GM23248 (cell line): Measurements from ENCODE around the gene SNRPA. TPM values are rescaled to one million over a fixed set of nuclear protein-coding genes. Genes with fewer than 3 reads are reported as not detected.

Experiments
- DNase-seq: peaks from one replicate; pipeline ENCODE4 v3.0.0-alpha.2; 2015
- H2AFZ ChIP-seq: fragments of 200-600 bp; sonication (generic); 2 replicates; pipeline ENCODE4 v1.6.1; 2016; ENCODE audit warnings: antibody characterized with exemption
- H3F3A ChIP-seq: fragments of 200-600 bp; sonication (generic); 2 replicates; pipeline ENCODE4 v1.6.1; 2016; ENCODE audit warnings: mild to moderate bottlenecking, antibody characterized with exemption, mixed run types; ENCODE audit not compliant: insufficient read depth
- H3K27ac ChIP-seq: fragments of 200-600 bp; sonication (generic); 2 replicates; pipeline ENCODE4 v1.5.1; 2016; ENCODE audit warnings: mild to moderate bottlenecking
- H3K27me3 ChIP-seq: fragments of 200-600 bp; sonication (generic); replicated peaks from 2 replicates; pipeline ENCODE4 v1.6.1; 2016; ENCODE audit warnings: mild to moderate bottlenecking; ENCODE audit not compliant: insufficient read depth
- H3K36me3 ChIP-seq: fragments of 200-600 bp; sonication (generic); 2 replicates; pipeline ENCODE4 v1.6.1; 2016; ENCODE audit warnings: low read depth, mild to moderate bottlenecking
- H3K4me1 ChIP-seq: fragments of 200-600 bp; sonication (generic); 2 replicates; pipeline ENCODE4 v1.6.1; 2016; ENCODE audit warnings: mild to moderate bottlenecking; ENCODE audit not compliant: insufficient read depth
- H3K4me2 ChIP-seq: fragments of 200-600 bp; sonication (generic); one replicate; pipeline ENCODE4 v1.6.1; 2016; ENCODE audit warnings: mild to moderate bottlenecking; ENCODE audit not compliant: unreplicated experiment
- H3K4me3 ChIP-seq: fragments of 200-600 bp; sonication (generic); 2 replicates; pipeline ENCODE4 v1.5.1; 2016; ENCODE audit warnings: mild to moderate bottlenecking
- H3K79me2 ChIP-seq: fragments of 200-600 bp; sonication (generic); 2 replicates; pipeline ENCODE4 v1.6.1; 2016; ENCODE audit warnings: mild to moderate bottlenecking; ENCODE audit not compliant: insufficient read depth
- H3K9ac ChIP-seq: fragments of 200-600 bp; sonication (generic); 2 replicates; pipeline ENCODE4 v1.6.1; 2016; ENCODE audit warnings: mild to moderate bottlenecking
- H3K9me2 ChIP-seq: fragments of 200-600 bp; sonication (generic); 2 replicates; pipeline ENCODE4 v1.6.1; 2016; ENCODE audit warnings: mixed run types, mild to moderate bottlenecking, moderate library complexity; ENCODE audit not compliant: insufficient read depth
- H3K9me3 ChIP-seq: fragments of 200-600 bp; sonication (generic); one replicate; pipeline ENCODE4 v1.6.1; 2017; ENCODE audit warnings: low read depth
- H4K20me1 ChIP-seq: fragments of 200-600 bp; sonication (generic); 2 replicates; pipeline ENCODE4 v1.6.0; 2016; ENCODE audit not compliant: insufficient read depth
- EZH2 ChIP-seq: fragments of 200-600 bp; sonication (generic); IDR thresholded peaks from 2 replicates; pipeline ENCODE4 v1.6.1; 2018; ENCODE audit warnings: antibody characterized with exemption, mild to moderate bottlenecking; ENCODE audit not compliant: insufficient read depth, poor library complexity, severe bottlenecking
- EZH2phosphoT487 ChIP-seq: fragments of 200-600 bp; sonication (generic); IDR thresholded peaks from 2 replicates; pipeline ENCODE4 v1.6.1; 2018; ENCODE audit warnings: antibody characterized with exemption, moderate library complexity, mild to moderate bottlenecking, low read depth; ENCODE audit not compliant: insufficient read depth
- WGBS, 2 experiments: methylation state at CpG; one replicate each; pipeline ENCODE4 v1.1.6; 2015 to 2017; ENCODE audit warnings: low lambda C conversion rate in 2 of 2, low coverage in 1 of 2; ENCODE audit errors: missing lambda C conversion rate in 2 of 2; 5-methylcytosine and 5-hydroxymethylcytosine counted together
- in situ Hi-C: fragments of 300-500 bp; cut with MboI; formaldehyde crosslinking; loops from 2 replicates; pipeline ENCODE4 v1.15.0; 2020
- polyA plus RNA-seq: library from polyadenylated mRNA; unstranded; fragments of >200 nt; fragmentation: Nextera tagmentation; extraction: Ambion mirVana; gene quantifications from 2 replicates; pipeline ENCODE4 v1.2.1, GENCODE V29; 2016
- total RNA-seq: library from RNA; depleted of rRNA; stranded (reverse); fragments of >200 nt; shearing (Covaris generic); gene quantifications from 2 replicates; pipeline ENCODE4 v1.2.3, GENCODE V29; 2014

SNRPA gene
- total and polyA plus RNA-seq, 2 experiments from 2014 or later: 30.6 to 58.5 TPM

DNA sequence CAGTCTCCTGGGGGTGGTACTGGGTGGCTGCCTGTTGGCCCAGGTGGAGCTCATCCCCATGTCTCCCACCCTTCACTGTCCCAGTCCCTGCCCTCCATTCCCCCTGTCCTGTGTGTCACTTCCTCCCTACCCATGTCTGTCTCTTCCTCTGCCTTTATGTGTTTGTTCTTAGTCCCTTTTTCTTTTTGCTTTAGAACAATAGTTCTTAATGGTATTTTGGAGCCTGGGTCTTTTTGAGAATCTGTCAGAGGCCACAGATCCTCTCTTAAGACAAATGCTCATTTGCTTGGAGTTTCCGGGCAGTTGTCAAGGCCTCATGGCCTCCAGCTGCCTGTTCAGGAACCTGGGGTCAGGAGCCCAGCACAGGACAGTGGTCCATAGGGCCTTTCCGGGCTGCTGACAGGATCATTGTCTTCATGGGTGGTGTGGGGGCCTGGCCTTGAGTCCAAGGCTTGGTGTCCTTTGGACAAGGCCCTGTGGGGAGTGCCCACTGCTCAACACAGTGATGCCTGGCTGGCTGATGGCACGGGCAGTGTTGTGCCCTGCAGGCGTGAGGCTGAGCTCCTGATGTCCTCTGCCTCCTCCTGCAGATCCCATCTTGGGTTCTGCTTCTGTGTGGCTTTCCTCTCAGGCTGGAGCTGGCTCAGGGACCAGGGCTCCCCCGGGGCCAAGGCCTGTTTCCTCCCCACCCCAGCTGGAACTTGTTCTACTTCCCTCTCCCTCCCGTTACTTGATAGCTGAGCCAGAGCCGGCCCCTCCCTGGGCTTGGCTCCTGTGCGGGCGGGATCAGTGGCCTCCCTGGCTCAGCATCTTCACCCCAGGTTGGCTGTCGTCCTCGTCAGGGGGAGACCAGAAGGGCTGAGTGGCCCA lies 51.5 kb downstream of the SNRPA start:
- 15 to 19% methylated on average over 11 of the region's 11 CpGs for WGBS, 2 experiments
- H2AFZ ChIP-seq: no peak overlapping the region
- 0 out of 2 replicates have a peak, but pooled peaks cover 5% of the 10 kb centered on the region for H3K36me3 ChIP-seq
- H3K4me1 ChIP-seq: peaks cover 35% of the 10 kb centered on the region
- peak overlapping the region; percentile 90 for H3K9ac ChIP-seq
- H3K9me2 ChIP-seq: no peaks in the 10 kb centered on the region
- peak overlapping the region; percentile 51 for H3K4me2 ChIP-seq
- H3K27me3 ChIP-seq: no peaks in the 10 kb centered on the region
- H3K9me3 ChIP-seq: no peaks in the 10 kb centered on the region
- 0 out of 2 replicates have a peak, but pooled peaks cover 4% of the 10 kb centered on the region for H4K20me1 ChIP-seq
- H3K79me2 ChIP-seq: peaks cover 84% of the 10 kb centered on the region
- in situ Hi-C loops: no loop called here
- H3K4me3 ChIP-seq: peak overlapping the region; percentile 54
- H3K27ac ChIP-seq: peak overlapping the region; percentile 35
- no peak for TF ChIP-seq EZH2
- H3F3A ChIP-seq: peaks cover 29% of the 10 kb centered on the region
- peak; percentile 35 for DNase-seq

GRCh38 chr19:40803170-40803856 lies 52.3 kb downstream of the SNRPA start:
- Histone ChIP-seq H3K9ac (peak overlapping the region; percentile 90), H3K4me2 (peak overlapping the region; percentile 51), H3K4me1 (peaks cover 30% of the 10 kb centered on the region), H3K4me3 (peak overlapping the region; percentile 54), H3K9me3 (no peaks in the 10 kb centered on the region), H3F3A (peaks cover 24% of the 10 kb centered on the region), H3K27me3 (no peaks in the 10 kb centered on the region), H3K36me3 (0 out of 2 replicates have a peak, but pooled peaks cover 9% of the 10 kb centered on the region), H2AFZ (no peak overlapping the region), H3K9me2 (no peaks in the 10 kb centered on the region), H4K20me1 (0 out of 2 replicates have a peak, but pooled peaks cover 4% of the 10 kb centered on the region), H3K79me2 (peaks cover 92% of the 10 kb centered on the region), H3K27ac (peak overlapping the region; percentile 35)
- TF ChIP-seq EZH2phosphoT487: no peak
- TF ChIP-seq EZH2: no peak
- no peak for DNase-seq
- WGBS, 2 experiments: 49 to 56% methylated on average over 9 of the region's 9 CpGs
- in situ Hi-C loops: no loop called here

DNA sequence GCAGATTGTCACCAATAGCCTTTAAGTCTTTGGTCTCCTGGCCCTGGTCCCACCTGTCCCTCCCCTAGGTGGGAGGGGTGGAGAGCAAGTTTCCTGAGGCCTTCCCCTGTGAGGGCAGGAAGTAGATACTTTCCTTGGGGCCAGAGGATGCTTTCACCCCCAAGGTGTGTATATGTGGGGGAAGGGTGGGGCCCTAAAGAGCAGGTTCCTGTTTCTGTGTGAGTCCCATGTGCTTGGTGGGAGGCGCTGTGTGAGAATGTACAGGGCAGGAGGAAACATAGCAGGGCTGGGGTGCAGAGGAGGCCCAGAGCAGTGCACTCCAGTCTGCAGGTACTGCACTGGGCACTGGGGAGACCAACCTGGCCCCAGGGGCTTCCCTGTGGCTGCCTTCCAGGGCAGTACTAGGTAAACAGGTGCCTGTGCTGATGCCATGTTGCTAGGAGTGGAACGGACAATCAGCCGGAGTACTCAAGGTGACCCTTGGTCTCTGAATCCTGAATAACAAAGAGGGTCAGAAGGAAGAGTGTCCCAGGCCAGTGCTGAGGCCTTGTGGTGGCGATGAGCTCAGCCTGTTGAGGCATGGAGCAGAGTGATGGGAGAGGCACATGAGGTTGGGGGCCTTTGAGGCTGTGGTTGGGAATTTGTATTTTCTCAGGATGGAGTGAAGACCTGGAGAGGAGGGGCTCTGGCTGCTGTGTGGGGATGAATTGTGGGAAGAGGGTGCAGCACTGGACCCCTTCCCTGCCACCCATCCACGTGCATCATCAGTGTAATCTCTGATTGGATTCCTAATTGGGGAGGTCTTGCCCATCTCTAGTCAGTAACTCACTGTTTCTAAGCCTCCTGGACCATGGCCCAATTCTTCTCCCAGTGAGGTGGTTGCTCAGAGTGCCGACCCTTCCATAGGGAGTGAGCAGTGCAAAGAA lies 53.1 kb downstream of the SNRPA start:
- no peak for TF ChIP-seq EZH2
- Histone ChIP-seq H3K36me3 (0 out of 2 replicates have a peak, but pooled peaks cover 9% of the 10 kb centered on the region), H4K20me1 (0 out of 2 replicates have a peak, but pooled peaks cover 4% of the 10 kb centered on the region), H3K4me2 (no peak overlapping the region), H3F3A (peaks cover 23% of the 10 kb centered on the region), H3K9me3 (no peaks in the 10 kb centered on the region), H2AFZ (no peak overlapping the region), H3K9me2 (no peaks in the 10 kb centered on the region), H3K4me3 (no peak overlapping the region), H3K27me3 (no peaks in the 10 kb centered on the region), H3K4me1 (peaks cover 30% of the 10 kb centered on the region), H3K79me2 (peaks cover 97% of the 10 kb centered on the region), H3K27ac (no peak overlapping the region), H3K9ac (no peak overlapping the region)
- in situ Hi-C loops: no loop called here
- DNase-seq: no peak
- 75 to 78% methylated on average over 6 of the region's 6 CpGs for WGBS, 2 experiments

- no peak overlapping the region for H3K4me3 ChIP-seq
- 0 out of 2 replicates have a peak, but pooled peaks cover 4% of the 10 kb centered on the region for H4K20me1 ChIP-seq
- peak; percentile 24 for DNase-seq
- H3K4me1 ChIP-seq: peaks cover 30% of the 10 kb centered on the region
- H3K4me2 ChIP-seq: no peak overlapping the region
- peaks cover 23% of the 10 kb centered on the region for H3F3A ChIP-seq
- H3K27ac ChIP-seq: no peak overlapping the region
- no peaks in the 10 kb centered on the region for H3K9me2 ChIP-seq
- in situ Hi-C loops: no loop called here
- 50 to 56% methylated on average over 7 of the region's 7 CpGs for WGBS, 2 experiments
- TF ChIP-seq EZH2 (no peak), EZH2phosphoT487 (no peak)
- no peaks in the 10 kb centered on the region for H3K27me3 ChIP-seq
- no peaks in the 10 kb centered on the region for H3K9me3 ChIP-seq
- H3K36me3 ChIP-seq: 0 out of 2 replicates have a peak, but pooled peaks cover 9% of the 10 kb centered on the region
- peaks cover 97% of the 10 kb centered on the region for H3K79me2 ChIP-seq
- no peak overlapping the region for H2AFZ ChIP-seq
- no peak overlapping the region for H3K9ac ChIP-seq
Measured at GRCh38 chr19:40804783-40805242, 53.8 kb downstream of the SNRPA start.
